SK-N-SH treated with all-trans-retinoic acid at 6 μM for 48 hours (cell line): ENCODE measurements around the gene PDCD4.

Experiments
- CSDC2 ChIP-seq: fragments of 250-450 bp; sonication (Bioruptor Pico); IDR thresholded peaks from 2 replicates; pipeline ENCODE4 v1.5.0; 2020; ENCODE audit warnings: mild to moderate bottlenecking, moderate library complexity
- CSRNP3 ChIP-seq: fragments of 250-450 bp; sonication (Bioruptor Pico); IDR thresholded peaks from 2 replicates; pipeline ENCODE4 v1.5.1; 2021; ENCODE audit warnings: mild to moderate bottlenecking, moderate library complexity
- PATZ1 ChIP-seq: fragments of 250-450 bp; sonication (Bioruptor Pico); IDR thresholded peaks from 2 replicates; pipeline ENCODE4 v1.8.0; 2020; ENCODE audit warnings: mild to moderate bottlenecking, moderate library complexity, borderline replicate concordance
- TCF4 ChIP-seq: fragments of 250-450 bp; sonication (Bioruptor Pico); IDR thresholded peaks from 2 replicates; pipeline ENCODE4 v1.8.0; 2021; ENCODE audit warnings: mild to moderate bottlenecking, moderate library complexity, borderline replicate concordance
- TSHZ2 ChIP-seq: fragments of 250-450 bp; sonication (Bioruptor Pico); IDR thresholded peaks from 2 replicates; pipeline ENCODE4 v1.5.0; 2020; ENCODE audit warnings: mild to moderate bottlenecking, moderate library complexity

- TF ChIP-seq TSHZ2 (CRISPR knock-in tag) (no peak), PATZ1 (CRISPR knock-in tag) (no peak), CSDC2 (no peak), TCF4 (CRISPR knock-in tag) (no peak), CSRNP3 (no peak)
Observed at GRCh38 chr10:110865809-110866482, 5.8 kb upstream of the PDCD4 start.
